HUDEP-2 (cell line): ENCODE measurements around the gene RTN3.
"Not testable (repeated sequence)": the region's sequence is repeated elsewhere in the genome, so short reads cannot be mapped to it uniquely, and the experiment has no call there.

Experiments
- DNase-seq, 76 experiments: peaks; one replicate each; lab custom pipeline; 2025; ENCODE audit not compliant: unreplicated experiment in 76 of 76; lab: John Stamatoyannopoulos, UW

The RTN3 gene

GRCh38 chr11:63682066-63683021 is 1.0 kb downstream of the RTN3 start:
- DNase-seq: peak in 12 of 76 experiments; percentile 4 to 38 (median 20)

- peak in 37 of 76 experiments; percentile 2 to 69 (median 44) for DNase-seq
Measured at GRCh38 chr11:63683133-63683991, 2.1 kb downstream of the RTN3 start.

GRCh38 chr11:63685158-63685721 is 3.9 kb downstream of the RTN3 start:
- DNase-seq: not testable (repeated sequence)

GRCh38 chr11:63686926-63687325 is 5.6 kb downstream of the RTN3 start:
- no peak for DNase-seq

DNA sequence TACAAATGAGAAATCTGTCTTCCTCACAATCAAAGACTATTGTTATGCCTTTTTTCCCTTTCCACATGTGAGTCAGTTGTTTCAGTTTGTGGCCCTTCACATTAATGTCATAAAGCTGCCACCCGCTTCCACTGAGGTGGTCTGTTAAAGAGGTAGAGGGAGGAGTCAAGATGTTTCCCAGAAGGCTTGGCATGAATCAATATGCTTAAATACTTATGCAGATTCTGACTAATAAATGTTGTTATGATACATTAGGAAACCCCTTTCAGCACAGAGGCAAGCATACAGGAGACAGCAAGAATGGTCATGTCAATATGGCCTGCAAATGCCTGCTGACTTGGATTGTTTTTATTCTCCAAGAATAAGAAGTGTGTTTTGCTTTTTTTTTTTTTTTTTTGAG is 6.5 kb downstream of the RTN3 start:
- no peak for DNase-seq

- DNase-seq: no peak
Measured at GRCh38 chr11:63694596-63694995, 13.3 kb downstream of the RTN3 start.

DNA sequence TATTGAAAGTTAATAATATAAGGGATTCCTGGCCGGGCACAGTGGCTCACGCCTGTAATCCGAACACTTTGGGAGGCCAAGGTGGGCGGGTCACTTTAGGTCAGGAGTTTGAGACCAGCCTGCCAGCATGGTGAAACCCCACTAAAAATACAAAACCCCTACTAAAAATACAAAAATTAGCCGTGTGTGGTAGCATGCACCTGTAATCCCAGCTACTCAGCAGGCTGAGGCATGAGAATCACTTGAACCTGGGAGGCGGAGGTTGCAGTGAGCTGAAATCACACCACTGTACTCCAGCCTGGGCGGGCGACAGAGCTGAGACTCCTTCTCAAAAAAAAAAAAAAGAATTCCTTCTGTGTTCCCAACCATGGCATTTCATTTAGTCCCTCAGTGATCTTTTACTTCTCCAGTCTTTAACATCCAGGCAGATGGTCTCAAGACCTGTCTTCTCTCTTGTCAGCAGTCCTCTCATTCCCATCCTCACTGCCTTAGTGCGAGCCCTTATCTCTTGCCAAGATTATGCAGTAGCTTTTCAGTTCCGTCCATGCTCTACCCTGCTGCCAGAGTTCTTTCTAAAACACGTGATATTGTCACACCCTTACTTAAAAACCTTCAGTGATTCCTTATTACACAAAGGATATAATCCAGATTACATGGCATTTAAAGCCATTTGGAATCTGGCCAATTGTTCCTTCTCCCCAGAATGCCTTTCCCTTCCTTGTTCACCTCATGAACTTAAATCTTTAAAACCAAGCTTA is 17.9 kb downstream of the RTN3 start:
- DNase-seq: peak in 10 of 76 experiments; percentile 5 to 41 (median 14)

- no peak for DNase-seq
Measured at GRCh38 chr11:63699896-63700295, 18.6 kb downstream of the RTN3 start.

DNA sequence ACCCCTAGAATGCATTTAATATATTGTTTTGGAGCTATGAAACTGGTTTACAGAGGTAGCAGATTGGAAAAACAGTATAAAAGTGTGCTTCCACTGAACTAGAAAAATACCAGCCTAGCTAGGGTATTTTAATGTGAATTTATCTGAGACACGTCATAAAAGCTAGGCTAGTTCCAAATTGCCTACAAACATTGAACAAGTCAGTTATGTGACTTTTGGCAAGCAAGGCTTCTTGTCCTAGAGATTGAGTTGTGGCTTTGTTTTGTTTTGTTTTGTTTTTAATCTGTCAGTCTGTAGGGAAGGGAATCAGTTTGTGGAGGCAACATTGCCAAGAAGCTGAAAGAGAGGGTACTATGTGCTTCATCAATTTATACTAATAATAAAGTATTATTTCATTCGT is 24.2 kb downstream of the RTN3 start:
- no peak for DNase-seq

GRCh38 chr11:63708764-63709163 is 27.5 kb downstream of the RTN3 start:
- no peak for DNase-seq

DNA sequence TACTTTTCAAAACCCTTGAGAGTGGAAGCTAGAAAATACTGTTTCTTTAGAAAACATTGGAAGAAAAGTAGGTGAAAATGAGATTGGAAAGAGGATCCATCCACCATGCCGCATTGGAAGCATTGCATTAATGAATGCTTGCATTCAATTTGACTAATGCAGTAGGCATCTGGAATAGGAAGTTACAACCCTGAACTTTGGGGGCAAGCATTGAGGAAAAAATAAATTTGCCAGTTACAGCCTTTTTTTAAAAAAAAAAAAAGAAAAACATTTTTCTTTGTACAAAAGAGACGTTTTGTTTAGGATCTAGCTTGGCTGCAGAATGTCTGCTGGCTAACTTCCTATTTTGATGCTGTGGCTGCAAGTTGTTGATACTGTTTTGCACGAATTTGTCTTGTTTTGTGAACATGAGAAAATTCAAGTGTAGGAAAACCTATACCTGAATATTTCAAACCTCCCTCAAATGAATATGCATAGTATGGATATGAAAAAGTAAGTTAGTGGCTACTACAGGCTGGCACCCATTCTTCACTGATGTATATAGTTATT is 28.1 kb downstream of the RTN3 start:
- DNase-seq: no peak

GRCh38 chr11:63710476-63711217 is 29.3 kb downstream of the RTN3 start:
- DNase-seq: no peak

DNA sequence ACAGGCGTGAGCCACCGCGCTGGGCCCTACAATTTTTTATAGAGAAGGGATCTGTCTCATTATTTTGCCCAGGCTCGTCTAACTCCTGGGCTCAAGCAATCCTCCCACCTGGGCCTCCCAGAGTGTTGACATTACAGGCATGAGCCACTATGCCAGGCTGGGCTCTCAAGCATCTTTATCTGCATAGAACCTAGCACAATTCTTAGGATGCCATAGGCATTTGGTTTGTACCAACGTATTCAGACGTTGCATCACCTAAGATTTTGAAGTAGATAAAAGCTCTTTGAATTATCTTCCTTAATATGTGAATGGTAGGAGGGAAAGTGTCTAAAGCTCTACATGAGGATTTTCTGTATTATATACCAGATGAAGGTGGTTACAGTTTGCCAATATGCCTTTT is 30.5 kb downstream of the RTN3 start:
- DNase-seq: no peak

GRCh38 chr11:63713766-63714165 is 32.5 kb downstream of the RTN3 start:
- no peak for DNase-seq

- no peak for DNase-seq
Measured at GRCh38 chr11:63716046-63716445, 34.7 kb downstream of the RTN3 start.

- no peak for DNase-seq
Measured at GRCh38 chr11:63719001-63719400, 37.7 kb downstream of the RTN3 start.

- DNase-seq: peak in 37 of 76 experiments; percentile 2 to 60 (median 32)
Measured at GRCh38 chr11:63719987-63720386, 38.7 kb downstream of the RTN3 start.

DNA sequence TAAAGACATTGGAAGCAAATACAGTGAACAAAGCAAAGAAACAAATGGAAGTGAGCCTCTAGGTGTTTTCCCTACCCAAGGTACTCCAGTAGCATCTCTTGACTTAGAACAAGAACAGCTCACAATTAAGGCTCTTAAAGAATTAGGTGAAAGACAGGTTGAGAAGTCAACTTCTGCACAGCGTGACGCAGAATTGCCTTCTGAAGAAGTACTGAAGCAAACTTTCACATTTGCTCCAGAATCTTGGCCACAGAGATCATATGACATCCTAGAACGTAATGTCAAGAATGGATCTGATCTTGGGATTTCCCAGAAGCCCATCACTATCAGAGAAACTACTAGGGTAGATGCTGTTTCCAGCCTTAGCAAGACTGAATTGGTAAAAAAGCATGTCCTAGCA is 39.3 kb downstream of the RTN3 start:
- DNase-seq: no peak

- no peak for DNase-seq
Measured at GRCh38 chr11:63729326-63729725, 48.0 kb downstream of the RTN3 start.
